Suprapubic skin (tissue), 4 donors: ENCODE results near the gene MCF2L. TPM values are rescaled to one million over a fixed set of nuclear protein-coding genes. Genes with fewer than 3 reads are reported as not detected.

ENCODE experiments used
- DNase-seq, 2 donors: peaks; one replicate each; pipeline ENCODE4 v3.0.0-alpha.2; 2019; ENCODE audit warnings: low spot score in 2 of 2
- H3K27ac ChIP-seq: fragments of 200-600 bp; sonication (generic); one replicate; pipeline ENCODE4 v1.5.1; 2019
- H3K27me3 ChIP-seq: fragments of 200-600 bp; sonication (generic); one replicate; pipeline ENCODE4 v1.5.1; 2019
- H3K36me3 ChIP-seq: fragments of 200-600 bp; sonication (generic); one replicate; pipeline ENCODE4 v1.5.1; 2019
- H3K4me1 ChIP-seq: fragments of 200-600 bp; sonication (generic); one replicate; pipeline ENCODE4 v1.5.1; 2019
- H3K4me3 ChIP-seq: fragments of 200-600 bp; sonication (generic); one replicate; pipeline ENCODE4 v1.5.1; 2019; ENCODE audit warnings: mild to moderate bottlenecking
- H3K9me3 ChIP-seq: fragments of 200-600 bp; sonication (generic); one replicate; pipeline ENCODE4 v1.5.1; 2019
- CTCF ChIP-seq, 2 donors: fragments of 200-600 bp in 1 of 2; fragments of 450-650 bp in 1 of 2; sonication (generic) in 1 of 2; IDR thresholded peaks; one replicate each; pipeline ENCODE4 v1.5.1; 2016 to 2019; ENCODE audit warnings: antibody characterized with exemption in 2 of 2, mild to moderate bottlenecking in 1 of 2, moderate library complexity in 1 of 2
- EP300 ChIP-seq: sonication (generic); formaldehyde crosslinking; IDR thresholded peaks from one replicate; pipeline ENCODE4 v1.6.1; 2017; ENCODE audit warnings: antibody characterized with exemption
- POLR2A ChIP-seq, 2 donors: fragments of 450-650 bp; IDR thresholded peaks; one replicate each; pipeline ENCODE4 v1.6.1; 2017; ENCODE audit warnings: antibody characterized with exemption in 2 of 2, mild to moderate bottlenecking in 2 of 2, moderate library complexity in 2 of 2
- POLR2AphosphoS5 ChIP-seq, 3 donors: sonication (generic); formaldehyde crosslinking; IDR thresholded peaks; one replicate each; pipeline ENCODE4 v1.6.1; 2017; ENCODE audit warnings: antibody characterized with exemption in 3 of 3
- WGBS: methylation state at CpG from one replicate; pipeline ENCODE4 v1.1.5; 2018; 5-methylcytosine and 5-hydroxymethylcytosine counted together
- total RNA-seq, 4 donors: library from RNA; depleted of rRNA; stranded (reverse); fragments of >200 nt; gene quantifications; one replicate each; pipeline ENCODE4 v1.1.0, GENCODE V29; 2016

Gene MCF2L
- total RNA-seq, 4 donors from 2014 or later, result 25.4 to 144 (median 50.0) TPM

GRCh38 chr13:113058988-113059850, 90.2 kb downstream of the MCF2L start:
- Histone ChIP-seq H3K4me1 (no peaks in the 10 kb centered on the region), H3K27ac (no peak overlapping the region), H3K27me3 (no peaks in the 10 kb centered on the region), H3K4me3 (no peak overlapping the region), H3K9me3 (no peaks in the 10 kb centered on the region), H3K36me3 (peaks cover 16% of the 10 kb centered on the region)
- no peak for TF ChIP-seq POLR2AphosphoS5 (IDR thresholded peaks at IDR 0.05)
- DNase-seq, result peak; percentile 31 to 40
- 91% methylated on average over 21 of the region's 22 CpGs for WGBS

GRCh38 chr13:113059891-113060290, 90.9 kb downstream of the MCF2L start:
- Histone ChIP-seq H3K9me3 (no peaks in the 10 kb centered on the region), H3K4me1 (no peaks in the 10 kb centered on the region), H3K4me3 (no peak overlapping the region), H3K36me3 (peaks cover 21% of the 10 kb centered on the region), H3K27me3 (no peaks in the 10 kb centered on the region), H3K27ac (no peak overlapping the region)
- 86% methylated on average over 10 of the region's 15 CpGs for WGBS
- TF ChIP-seq CTCF (IDR thresholded peaks at IDR 0.05) (no peak), POLR2AphosphoS5 (IDR thresholded peaks at IDR 0.05) (no peak), POLR2A (IDR thresholded peaks at IDR 0.05) (no peak), EP300 (no peak)
- DNase-seq, result peak in 1 of 2 donors; percentile 41

GRCh38 chr13:113060557-113061270, 91.7 kb downstream of the MCF2L start:
- peak; percentile 55 to 64 for DNase-seq
- Histone ChIP-seq H3K36me3 (peaks cover 29% of the 10 kb centered on the region), H3K27ac (no peak overlapping the region), H3K4me3 (no peak overlapping the region), H3K4me1 (no peaks in the 10 kb centered on the region), H3K27me3 (no peaks in the 10 kb centered on the region), H3K9me3 (no peaks in the 10 kb centered on the region)
- TF ChIP-seq EP300 (no peak), POLR2A (IDR thresholded peaks at IDR 0.05) (no peak), POLR2AphosphoS5 (IDR thresholded peaks at IDR 0.05) (no peak), CTCF (IDR thresholded peaks at IDR 0.05) (no peak)
- WGBS, result 88% methylated on average over 19 of the region's 34 CpGs

GRCh38 chr13:113061271-113061625, 92.2 kb downstream of the MCF2L start:
- no peaks in the 10 kb centered on the region for H3K9me3 ChIP-seq
- peak; percentile 51 to 69 for DNase-seq
- peaks cover 34% of the 10 kb centered on the region for H3K36me3 ChIP-seq
- TF ChIP-seq EP300, result no peak
- no peak for TF ChIP-seq CTCF (IDR thresholded peaks at IDR 0.05)
- no peak for TF ChIP-seq POLR2A (IDR thresholded peaks at IDR 0.05)
- TF ChIP-seq POLR2AphosphoS5 (IDR thresholded peaks at IDR 0.05), result no peak
- no peaks in the 10 kb centered on the region for H3K4me1 ChIP-seq
- 91% methylated on average over 5 of the region's 9 CpGs for WGBS
- no peak overlapping the region for H3K27ac ChIP-seq
- no peaks in the 10 kb centered on the region for H3K27me3 ChIP-seq
- H3K4me3 ChIP-seq, result no peak overlapping the region

GRCh38 chr13:113061796-113062425, 92.9 kb downstream of the MCF2L start:
- TF ChIP-seq POLR2A (IDR thresholded peaks at IDR 0.05), result no peak
- TF ChIP-seq EP300, result no peak
- TF ChIP-seq POLR2AphosphoS5 (IDR thresholded peaks at IDR 0.05), result no peak
- TF ChIP-seq CTCF (IDR thresholded peaks at IDR 0.05), result no peak
- no peaks in the 10 kb centered on the region for H3K4me1 ChIP-seq
- H3K4me3 ChIP-seq, result no peak overlapping the region
- peaks cover 36% of the 10 kb centered on the region for H3K36me3 ChIP-seq
- no peak overlapping the region for H3K27ac ChIP-seq
- no peaks in the 10 kb centered on the region for H3K27me3 ChIP-seq
- DNase-seq, result peak; percentile 40 to 58
- no peaks in the 10 kb centered on the region for H3K9me3 ChIP-seq
- 78% methylated on average over 10 of the region's 14 CpGs for WGBS
